KOPT-K1 (cell line): ENCODE results near the gene TTL.
"Not testable (repeated sequence)": the region's sequence is repeated elsewhere in the genome, so short reads cannot be mapped to it uniquely, and the experiment has no call there.

Experiments used
- H3K27ac ChIP-seq: fragments of 200-600 bp; sonication (generic); 2 replicates; pipeline ENCODE4 v1.5.1; 2016; ENCODE audit warnings: antibody characterized with exemption, mild to moderate bottlenecking, low read depth, low read length; ENCODE audit not compliant: poor library complexity, severe bottlenecking
- H3K36me3 ChIP-seq: fragments of 200-600 bp; sonication (generic); 2 replicates; pipeline ENCODE4 v1.5.1; 2017; ENCODE audit warnings: antibody characterized with exemption, mild to moderate bottlenecking, low read length, moderate library complexity; ENCODE audit not compliant: insufficient read depth
- H3K9me3 ChIP-seq: fragments of 200-600 bp; sonication (generic); 2 replicates; pipeline ENCODE4 v1.5.1; 2017; ENCODE audit warnings: antibody characterized with exemption, low read length, mild to moderate bottlenecking; ENCODE audit not compliant: insufficient read depth, poor library complexity, severe bottlenecking

TTL gene

DNA sequence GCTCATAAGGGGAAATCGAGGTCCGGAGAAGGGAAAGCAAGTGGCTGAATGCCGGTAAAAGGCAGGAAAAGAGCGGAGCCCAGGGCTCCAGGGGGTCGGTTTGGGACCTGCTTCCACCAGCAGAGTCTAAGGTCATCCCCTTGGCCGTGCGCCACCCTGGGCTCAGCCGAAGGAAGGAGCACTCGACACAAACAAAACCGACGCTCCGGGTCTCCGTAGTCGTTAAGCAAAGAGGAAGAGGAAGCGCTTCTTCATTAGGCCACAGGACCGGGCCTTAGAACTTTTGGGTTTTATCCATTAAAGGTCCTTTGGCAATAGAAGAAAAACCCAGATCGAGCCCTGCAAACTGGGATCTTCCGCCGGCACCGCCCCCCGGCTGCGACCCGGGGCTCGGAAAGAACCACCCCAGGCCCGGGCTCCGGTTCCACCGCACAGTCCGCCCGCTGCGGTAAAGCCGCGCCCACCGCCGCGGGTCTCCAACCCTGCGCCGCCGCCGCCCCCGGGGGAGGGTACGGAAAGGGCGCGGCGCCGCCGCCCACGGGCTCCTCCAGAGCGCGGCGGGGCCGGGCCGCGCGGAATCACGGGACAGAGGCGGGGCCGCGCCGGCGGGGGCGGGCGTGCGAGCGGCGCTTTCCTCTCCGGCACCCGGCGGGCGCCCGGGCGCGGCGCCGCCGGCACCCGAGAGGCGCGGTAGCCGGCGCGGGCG, at the start of gene TTL:
Gene TTL (plus strand): TSS at position 629 of the 706 bp plus-strand sequence. CDS start 189 bp downstream, outside the sequence.
- H3K9me3 ChIP-seq, result no peaks in the 10 kb centered on the region
- H3K36me3 ChIP-seq, result peaks cover 15% of the 10 kb centered on the region
- H3K27ac ChIP-seq, result peak within 1 kb of the TSS; percentile 75

DNA sequence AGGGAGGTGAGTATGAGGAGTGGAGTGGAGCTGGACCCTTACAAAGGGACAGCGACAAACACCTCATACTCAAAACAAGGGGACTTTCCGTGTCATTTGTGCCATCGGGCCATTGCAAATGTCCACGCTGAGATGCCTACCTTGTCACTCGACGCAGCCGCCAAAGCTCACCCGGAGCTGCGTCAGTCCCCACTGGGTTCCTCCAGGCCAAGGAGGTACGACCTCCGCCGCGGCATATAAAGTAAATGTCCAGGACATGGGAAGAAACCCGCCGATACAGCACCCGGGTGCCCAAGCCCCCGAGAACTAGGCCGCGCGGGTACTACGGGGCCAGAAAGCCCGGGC, 49.6 kb upstream of the TTL start:
- peak overlapping the region; percentile 53 for H3K27ac ChIP-seq
- H3K9me3 ChIP-seq, H3K36me3 ChIP-seq: not testable (repeated sequence)

DNA sequence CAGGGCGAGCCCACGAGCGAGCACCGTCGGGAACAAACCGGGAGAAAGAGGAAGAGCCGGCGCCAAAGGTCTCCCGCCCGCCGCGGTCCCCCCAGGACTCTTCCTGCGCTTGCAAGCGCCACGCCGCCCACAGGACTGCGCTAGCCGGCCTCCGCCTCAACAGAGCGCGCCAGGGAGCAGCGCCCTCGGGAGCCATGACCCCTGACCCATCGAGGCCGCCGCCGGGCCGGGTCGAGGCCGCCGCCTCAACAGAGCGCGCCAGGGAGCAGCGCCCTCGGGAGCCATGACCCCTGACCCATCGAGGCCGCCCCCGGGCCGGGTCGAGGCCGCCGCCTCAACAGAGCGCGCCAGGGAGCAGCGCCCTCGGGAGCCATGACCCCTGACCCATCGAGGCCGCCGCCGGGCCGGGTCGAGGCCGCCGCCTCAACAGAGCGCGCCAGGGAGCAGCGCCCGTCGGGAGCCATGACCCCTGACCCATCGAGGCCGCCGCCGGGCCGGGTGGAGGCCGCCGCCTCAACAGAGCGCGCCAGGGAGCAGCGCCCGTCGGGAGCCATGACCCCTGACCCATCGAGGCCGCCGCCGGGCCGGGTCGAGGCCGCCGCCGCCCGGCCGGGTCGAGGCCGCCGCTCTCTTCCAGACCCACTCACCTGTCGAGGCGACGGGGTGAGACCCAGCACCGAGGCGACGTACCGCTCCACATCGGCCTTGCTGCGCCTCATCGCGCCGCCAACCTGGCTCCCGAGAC, 49.0 kb upstream of the TTL start:
- not testable (repeated sequence) for H3K9me3 ChIP-seq
- peak overlapping the region; percentile 53 for H3K27ac ChIP-seq

DNA sequence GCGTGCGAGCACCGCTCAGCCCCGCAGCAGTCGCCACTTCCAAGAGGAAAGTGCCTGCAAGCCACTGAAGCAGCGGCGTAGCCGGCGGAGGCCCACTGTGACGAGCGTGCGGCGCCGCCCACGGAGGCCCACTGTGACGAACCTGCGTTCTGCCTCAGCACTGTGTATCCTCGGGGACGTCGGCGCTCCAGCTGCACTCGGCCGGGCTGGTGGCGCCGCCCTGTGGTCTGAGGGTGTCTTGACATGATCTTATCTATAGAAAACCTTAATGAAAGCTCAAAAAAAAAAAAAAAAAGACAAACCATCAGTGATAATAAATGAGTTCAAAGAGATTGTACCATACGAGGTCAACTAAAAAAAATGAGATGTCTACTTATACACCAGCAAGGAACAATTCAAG, 48.5 kb upstream of the TTL start, which contains the start of gene RGPD8:
Gene RGPD8 (minus strand): TSS at position 166 of the 400 bp plus-strand sequence. CDS start 192 bp downstream, outside the sequence.
- peak within 1 kb of the TSS; percentile 53 for H3K27ac ChIP-seq
- not testable (repeated sequence) for H3K36me3 ChIP-seq, H3K9me3 ChIP-seq

More for the DNA sequence above, 49.0 kb upstream of the TTL start:
- H3K36me3 ChIP-seq, result not testable (repeated sequence)

DNA sequence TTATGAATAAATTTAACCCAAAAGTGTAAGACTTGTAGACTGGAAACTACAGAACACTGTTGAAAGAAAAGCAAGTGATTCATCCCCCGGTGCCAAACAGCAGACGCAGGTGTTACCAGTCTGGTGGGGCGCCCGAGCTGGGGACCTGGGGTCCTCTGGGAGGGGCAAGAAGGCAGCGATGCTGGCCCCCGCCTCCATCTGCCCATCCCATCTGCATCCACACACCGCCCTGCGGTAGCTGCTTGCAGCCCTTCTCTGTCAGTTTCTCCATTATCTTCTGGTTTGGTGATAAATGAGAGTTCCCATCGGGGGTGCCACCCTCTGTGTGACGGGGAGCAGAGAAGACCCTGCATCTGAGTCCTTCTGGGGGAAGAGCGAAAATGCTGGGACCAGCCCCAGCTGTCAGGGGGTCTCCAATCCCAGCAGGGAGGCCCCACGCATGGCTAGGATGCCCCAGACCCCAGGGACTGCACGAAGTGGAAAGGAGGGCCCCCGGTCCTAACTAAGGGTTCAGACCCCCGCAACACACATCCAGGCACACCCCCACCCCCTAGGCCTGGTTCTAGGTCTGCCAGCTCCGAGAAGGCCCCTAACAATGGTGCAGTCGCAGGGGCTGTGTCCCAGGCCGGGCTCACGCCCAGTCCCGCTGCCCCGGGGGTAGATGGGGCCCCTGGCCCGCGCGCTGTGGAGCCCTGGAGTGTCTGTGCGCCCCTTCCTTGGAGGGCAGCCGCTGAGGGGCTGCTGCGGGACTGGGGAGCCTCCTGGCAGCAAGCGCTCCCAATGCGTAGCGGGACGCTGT, 47.8 kb upstream of the TTL start:
- Histone ChIP-seq H3K36me3 (no peaks in the 10 kb centered on the region), H3K27ac (no peak overlapping the region), H3K9me3 (no peaks in the 10 kb centered on the region)

DNA sequence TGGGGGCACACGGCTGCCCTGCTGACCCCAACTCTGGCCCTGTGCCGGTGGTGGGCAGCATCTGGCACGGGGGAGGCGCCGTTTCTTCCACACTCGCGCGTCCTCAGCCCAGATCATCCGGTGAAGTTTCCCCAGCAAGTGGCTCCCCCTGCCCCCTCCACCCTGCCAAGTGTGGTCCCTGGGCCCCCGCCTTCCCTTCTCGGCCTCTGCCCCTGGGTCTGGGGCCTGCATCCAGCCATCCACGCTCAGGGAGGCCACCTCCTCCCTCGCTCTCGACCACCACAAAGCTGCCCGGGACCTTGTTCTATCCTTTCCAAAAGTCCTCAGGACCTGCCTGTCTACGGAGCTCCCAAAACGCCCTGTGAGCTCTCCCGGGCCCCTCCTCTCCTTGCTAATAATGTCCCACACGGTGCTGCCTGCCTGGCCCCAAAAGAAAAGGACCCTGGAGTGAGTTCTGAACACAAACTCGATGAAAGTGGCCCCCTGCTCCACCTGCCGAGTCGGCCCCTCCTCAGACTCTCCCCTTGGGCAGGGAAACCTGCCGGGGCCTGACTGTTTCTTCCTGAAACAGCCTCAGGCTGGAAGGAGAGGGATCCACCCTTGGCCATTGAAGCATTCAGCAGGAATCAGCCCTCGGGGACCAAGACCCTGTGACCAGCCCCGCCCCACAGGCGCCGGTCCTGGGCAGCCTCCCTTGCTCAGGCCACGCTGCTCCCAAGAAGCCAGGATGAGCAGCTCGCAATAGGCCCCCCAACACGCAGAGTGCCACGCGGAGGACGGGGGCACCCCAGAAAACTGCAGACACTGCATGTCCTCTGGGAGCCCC, 46.9 kb upstream of the TTL start:
- not testable (repeated sequence) for H3K27ac ChIP-seq, H3K9me3 ChIP-seq, H3K36me3 ChIP-seq

DNA sequence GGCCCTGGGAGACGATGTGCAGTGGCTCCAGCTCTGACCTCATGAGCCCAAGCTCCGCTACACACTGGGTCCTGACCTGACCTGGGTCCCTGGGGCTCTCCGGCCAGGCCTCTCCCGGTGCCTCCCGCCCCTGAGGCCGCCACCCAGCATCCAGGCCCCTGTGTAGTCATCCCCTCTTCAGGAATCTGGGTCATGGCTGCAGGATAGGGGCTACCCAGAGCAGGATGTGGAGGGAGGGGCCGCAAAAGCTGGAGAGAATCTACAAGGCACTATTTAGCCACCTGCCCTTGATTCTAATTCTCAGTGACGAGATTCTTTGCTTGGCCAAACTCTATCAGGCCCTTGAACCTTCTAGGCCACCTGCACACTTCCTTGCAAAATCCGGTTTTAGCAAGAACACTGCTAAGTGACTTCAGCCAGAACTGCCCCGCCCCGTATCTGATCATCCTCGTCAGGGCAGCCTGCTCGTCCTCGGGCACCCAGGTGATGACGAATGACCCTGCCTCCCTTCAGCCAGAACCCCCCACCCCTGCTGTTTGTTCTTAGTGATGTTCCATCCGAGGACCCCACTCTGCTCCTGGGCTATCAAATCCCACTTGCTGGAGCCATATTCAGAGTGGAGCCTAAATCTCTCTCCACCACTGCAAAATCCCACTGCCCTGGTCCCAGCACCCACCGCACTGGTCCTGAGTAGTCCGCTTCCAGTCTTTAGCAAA, 46.1 kb upstream of the TTL start:
- H3K9me3 ChIP-seq, H3K36me3 ChIP-seq, H3K27ac ChIP-seq: not testable (repeated sequence)

DNA sequence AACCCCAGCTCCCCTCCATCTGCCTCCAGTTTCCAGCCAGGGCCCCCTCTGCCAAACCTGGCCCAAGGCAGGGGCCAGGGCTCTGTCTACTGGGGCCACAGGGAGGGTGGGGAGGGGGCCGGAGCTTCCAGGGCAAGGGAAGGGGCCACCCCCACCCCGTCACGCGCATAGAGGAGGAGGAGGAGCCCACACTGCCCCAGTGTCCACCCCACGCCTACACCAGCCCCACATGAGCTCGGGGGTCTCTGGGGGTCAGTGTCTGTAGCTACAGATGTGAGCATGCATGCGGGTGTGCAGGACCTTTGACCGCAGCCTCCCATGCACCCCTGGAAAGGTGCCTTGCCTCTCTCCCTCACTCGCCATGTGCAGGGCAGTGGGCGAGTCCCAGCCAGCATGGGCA, 45.0 kb upstream of the TTL start:
- H3K27ac ChIP-seq, H3K9me3 ChIP-seq, H3K36me3 ChIP-seq: not testable (repeated sequence)

DNA sequence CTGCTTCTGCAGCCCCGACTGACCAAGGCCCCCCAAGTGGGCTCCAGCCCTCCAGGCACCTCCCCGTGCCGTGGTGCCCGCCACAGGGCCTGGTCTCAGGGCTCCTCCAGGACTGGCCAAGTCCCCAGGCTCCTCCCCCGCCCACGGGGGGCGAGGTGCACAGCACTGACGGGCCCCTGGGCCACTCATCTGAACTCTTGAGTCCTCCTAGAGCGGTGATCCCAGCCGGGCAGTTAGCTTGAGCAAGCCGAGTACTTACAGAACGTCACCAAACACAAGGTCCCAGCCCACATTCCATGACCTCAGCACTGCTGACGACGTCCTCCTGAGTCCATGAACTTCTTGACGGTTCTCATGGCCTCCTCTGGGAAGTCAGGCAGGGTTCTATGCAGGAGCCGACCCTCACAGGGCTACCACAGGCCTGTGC, 44.5 kb upstream of the TTL start:
- not testable (repeated sequence) for H3K9me3 ChIP-seq, H3K36me3 ChIP-seq, H3K27ac ChIP-seq

DNA sequence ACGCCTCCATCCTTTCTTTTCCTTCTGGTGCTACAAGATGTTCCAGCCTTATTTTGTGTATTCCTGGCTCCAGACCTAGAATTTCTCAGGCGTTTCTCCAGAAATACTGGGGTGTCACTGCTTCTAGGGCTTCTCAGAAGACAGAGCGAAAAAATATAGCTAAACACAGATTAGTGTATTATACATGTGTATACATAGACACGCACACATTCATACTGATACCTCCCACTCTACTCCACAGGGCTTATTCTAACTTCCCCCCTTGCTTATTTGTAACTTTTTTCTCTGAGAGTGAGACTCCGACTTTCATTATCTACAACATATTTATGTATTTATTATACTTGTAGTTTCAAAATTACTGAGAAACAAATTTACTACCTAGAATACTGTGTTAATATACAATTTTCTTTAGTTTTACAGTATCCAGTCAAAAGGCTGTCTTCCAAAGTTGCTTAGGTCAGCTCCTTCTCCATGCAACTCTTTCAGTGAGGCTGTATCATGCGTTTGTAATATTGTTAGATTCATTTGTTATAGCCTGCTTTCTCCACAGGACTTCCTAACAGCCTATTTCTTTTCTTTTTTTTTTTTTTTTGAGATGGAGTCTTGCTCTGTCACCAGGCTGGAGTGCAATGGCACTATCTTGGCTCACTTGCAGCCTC, 43.2 kb upstream of the TTL start:
- not testable (repeated sequence) for H3K36me3 ChIP-seq, H3K27ac ChIP-seq, H3K9me3 ChIP-seq

DNA sequence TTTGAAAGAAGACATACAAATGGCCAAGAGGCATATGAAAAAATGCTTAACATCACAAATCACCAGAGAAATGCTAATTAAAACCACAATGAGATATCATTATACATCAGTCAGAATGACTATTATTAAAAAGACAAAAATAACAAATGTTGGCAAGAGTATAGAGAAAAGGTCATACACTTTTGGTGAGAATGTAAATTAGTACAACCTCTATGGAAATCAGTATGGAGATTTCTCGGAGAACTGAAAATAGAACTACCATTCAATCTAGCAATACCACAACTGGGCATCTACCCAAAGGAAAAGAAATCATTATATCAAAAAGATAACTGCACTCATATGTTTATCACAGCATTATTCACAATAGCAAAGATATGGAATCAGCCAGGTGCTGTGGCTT, 37.7 kb upstream of the TTL start:
- not testable (repeated sequence) for H3K36me3 ChIP-seq, H3K9me3 ChIP-seq

DNA sequence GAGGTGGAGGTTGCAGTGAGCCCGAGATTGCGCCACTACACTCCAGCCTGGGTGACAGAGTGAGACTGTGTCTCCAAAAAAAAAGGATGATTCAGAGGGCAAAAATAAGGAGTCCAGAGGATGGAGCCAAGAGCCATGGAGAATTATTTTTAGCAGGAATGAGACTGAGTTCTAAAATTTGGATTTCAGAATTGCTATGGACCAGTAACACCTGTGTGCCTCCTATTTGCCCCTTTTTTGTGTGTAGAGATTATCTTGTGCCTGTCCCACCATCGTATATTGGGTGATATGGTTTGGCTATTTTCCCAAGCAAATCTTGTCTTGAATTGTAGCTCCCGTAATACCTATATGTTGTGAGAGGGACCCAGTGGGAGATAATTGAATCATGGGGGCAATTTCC, 32.1 kb upstream of the TTL start:
- H3K9me3 ChIP-seq, result peaks cover 11% of the 10 kb centered on the region
- H3K36me3 ChIP-seq, result no peaks in the 10 kb centered on the region
- H3K27ac ChIP-seq, result no peak overlapping the region

More for the DNA sequence above, 37.7 kb upstream of the TTL start:
- H3K27ac ChIP-seq, result not testable (repeated sequence)

DNA sequence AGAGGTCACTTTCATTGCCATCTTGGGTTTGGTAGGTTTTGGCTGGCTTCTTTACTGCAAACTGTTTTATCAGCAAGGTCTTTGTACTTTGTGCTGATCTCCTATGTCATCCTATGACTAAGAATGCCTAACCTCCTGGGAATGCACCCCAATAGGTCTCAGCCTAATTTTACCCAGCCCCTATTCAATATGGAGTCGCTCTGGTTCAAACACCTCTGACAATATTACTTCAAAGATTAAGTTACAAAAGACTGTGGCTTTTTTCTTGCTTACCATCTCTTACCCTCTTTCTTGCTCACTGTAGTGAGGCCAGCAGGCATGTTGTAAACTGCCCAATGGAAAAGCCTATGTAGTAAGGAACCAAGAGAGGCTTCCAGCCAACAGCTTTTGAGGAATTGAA, 30.6 kb upstream of the TTL start:
- Histone ChIP-seq H3K36me3 (no peaks in the 10 kb centered on the region), H3K9me3 (peaks cover 11% of the 10 kb centered on the region), H3K27ac (no peak overlapping the region)

DNA sequence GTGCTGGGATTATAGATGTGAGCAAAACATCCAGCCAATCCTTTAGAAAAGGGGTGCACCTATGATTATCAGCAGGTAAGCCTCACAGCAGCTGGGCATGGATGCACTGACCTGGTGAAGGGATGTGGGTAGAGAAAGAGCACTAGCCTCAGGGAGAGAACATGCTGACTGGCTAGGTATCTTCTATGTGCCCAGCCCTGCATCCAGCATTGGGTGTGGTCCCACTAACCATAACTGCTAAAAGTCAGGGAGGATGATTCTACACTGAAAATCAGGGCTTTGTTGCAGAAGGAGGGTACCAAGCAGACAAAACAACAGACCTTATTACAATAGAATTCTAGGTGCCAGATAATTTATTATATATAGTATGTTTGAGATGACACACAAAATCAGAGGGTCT, 27.4 kb upstream of the TTL start:
- H3K27ac ChIP-seq, result no peak overlapping the region
- H3K36me3 ChIP-seq, result no peaks in the 10 kb centered on the region
- peaks cover 11% of the 10 kb centered on the region for H3K9me3 ChIP-seq
